SK-N-MC (cell line): ENCODE data around the gene PROKR1.

ENCODE experiments used
- EZH2 ChIP-seq: fragments of 200-600 bp; sonication (generic); IDR thresholded peaks from one replicate; pipeline ENCODE4 v1.6.1; 2017; ENCODE audit warnings: antibody characterized with exemption
- FOXP2 ChIP-seq: optimal IDR thresholded peaks from 2 replicates; pipeline ENCODE3; 2011; ENCODE audit warnings: mild to moderate bottlenecking, moderate library complexity; ENCODE audit not compliant: insufficient read depth; ENCODE audit errors: extremely low read length, control extremely low read depth
- POLR2AphosphoS5 ChIP-seq: IDR thresholded peaks from 2 replicates; pipeline ENCODE4 v1.6.1; 2012; ENCODE audit warnings: mild to moderate bottlenecking, low read depth, low read length, borderline replicate concordance

DNA sequence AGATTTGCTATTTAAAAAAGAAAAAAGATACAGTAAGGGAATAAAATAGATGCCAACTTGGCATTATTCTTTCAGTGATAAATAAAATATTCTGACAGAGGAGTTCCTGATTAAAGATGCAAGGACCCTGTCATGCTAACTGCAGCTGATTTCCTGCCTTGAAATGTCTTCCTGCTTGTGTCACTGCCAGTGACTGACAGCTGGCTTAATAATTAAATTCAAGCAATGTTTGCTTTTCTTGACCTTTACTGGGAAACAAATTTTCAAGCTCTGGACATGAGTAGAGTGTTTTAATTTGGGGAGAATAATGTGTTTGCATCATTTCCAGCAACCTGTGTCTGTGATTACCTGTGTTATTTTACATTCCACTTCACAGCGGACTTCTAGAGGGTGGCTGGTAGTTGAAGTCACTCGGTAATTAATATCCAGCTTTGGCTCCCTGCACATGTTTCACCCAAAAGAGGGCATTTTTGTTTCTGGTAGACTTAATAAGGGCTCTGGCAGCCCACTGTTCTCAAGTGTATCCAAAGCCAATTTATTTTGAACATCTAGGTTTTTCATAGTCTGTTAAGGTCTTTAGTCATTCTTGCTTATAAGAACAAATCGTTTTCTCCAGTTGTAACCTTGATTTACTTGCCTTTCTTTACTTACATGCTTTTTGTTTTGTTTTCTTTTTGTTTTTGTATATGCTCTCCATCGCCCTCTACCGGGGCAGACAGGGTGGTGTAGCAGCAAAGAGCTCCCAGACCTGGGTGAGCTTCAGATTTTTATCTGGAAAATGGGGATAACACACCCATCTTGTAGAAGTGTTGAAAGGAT, 48.5 kb upstream of the PROKR1 start:
- TF ChIP-seq POLR2AphosphoS5 (no peak), FOXP2 (no peak), EZH2 (no peak)
